ENCODE results near the gene RORB.

DNA sequence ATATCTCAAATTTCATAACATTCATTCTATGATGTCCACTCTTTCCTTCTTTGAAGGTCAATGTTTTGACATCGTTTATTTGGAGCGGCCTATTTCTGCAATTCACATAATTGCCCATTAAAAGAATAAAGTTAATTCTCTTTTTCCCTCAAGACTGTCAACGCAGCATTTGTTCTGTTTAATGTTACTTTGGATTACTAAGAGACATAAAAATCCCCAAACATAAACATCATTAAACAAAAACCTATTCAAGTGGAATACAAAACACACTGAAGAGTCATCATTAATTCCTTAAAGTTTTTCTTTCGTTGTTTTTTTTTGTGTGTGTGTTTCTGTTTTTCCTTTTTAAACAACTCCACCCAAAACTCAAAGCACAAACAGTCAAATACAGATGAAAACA lies 239.5 kb downstream of the RORB start:
- TF ChIP-seq, protein P1, sequence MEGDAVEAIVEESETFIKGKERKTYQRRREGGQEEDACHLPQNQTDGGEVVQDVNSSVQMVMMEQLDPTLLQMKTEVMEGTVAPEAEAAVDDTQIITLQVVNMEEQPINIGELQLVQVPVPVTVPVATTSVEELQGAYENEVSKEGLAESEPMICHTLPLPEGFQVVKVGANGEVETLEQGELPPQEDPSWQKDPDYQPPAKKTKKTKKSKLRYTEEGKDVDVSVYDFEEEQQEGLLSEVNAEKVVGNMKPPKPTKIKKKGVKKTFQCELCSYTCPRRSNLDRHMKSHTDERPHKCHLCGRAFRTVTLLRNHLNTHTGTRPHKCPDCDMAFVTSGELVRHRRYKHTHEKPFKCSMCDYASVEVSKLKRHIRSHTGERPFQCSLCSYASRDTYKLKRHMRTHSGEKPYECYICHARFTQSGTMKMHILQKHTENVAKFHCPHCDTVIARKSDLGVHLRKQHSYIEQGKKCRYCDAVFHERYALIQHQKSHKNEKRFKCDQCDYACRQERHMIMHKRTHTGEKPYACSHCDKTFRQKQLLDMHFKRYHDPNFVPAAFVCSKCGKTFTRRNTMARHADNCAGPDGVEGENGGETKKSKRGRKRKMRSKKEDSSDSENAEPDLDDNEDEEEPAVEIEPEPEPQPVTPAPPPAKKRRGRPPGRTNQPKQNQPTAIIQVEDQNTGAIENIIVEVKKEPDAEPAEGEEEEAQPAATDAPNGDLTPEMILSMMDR (IDR thresholded peaks at IDR 0.05): no peak
- TF ChIP-seq, protein P2, sequence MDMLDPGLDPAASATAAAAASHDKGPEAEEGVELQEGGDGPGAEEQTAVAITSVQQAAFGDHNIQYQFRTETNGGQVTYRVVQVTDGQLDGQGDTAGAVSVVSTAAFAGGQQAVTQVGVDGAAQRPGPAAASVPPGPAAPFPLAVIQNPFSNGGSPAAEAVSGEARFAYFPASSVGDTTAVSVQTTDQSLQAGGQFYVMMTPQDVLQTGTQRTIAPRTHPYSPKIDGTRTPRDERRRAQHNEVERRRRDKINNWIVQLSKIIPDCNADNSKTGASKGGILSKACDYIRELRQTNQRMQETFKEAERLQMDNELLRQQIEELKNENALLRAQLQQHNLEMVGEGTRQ (CRISPR knock-in tag; IDR thresholded peaks at IDR 0.05): no peak
- no peak for TF ChIP-seq ETV6 (CRISPR knock-in tag; IDR thresholded peaks at IDR 0.05)
- TF ChIP-seq FOXP1 (CRISPR knock-in tag; IDR thresholded peaks at IDR 0.05; ENCODE audit: borderline replicate concordance): no peak
- TF ChIP-seq, protein P3, sequence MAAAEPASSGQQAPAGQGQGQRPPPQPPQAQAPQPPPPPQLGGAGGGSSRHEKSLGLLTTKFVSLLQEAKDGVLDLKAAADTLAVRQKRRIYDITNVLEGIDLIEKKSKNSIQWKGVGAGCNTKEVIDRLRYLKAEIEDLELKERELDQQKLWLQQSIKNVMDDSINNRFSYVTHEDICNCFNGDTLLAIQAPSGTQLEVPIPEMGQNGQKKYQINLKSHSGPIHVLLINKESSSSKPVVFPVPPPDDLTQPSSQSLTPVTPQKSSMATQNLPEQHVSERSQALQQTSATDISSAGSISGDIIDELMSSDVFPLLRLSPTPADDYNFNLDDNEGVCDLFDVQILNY (CRISPR knock-in tag; IDR thresholded peaks at IDR 0.05): no peak
- TF ChIP-seq, protein P4, sequence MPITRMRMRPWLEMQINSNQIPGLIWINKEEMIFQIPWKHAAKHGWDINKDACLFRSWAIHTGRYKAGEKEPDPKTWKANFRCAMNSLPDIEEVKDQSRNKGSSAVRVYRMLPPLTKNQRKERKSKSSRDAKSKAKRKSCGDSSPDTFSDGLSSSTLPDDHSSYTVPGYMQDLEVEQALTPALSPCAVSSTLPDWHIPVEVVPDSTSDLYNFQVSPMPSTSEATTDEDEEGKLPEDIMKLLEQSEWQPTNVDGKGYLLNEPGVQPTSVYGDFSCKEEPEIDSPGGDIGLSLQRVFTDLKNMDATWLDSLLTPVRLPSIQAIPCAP (CRISPR knock-in tag; IDR thresholded peaks at IDR 0.05): no peak
- TF ChIP-seq CREB1 (CRISPR knock-in tag; IDR thresholded peaks at IDR 0.05): no peak
